ENCODE data around the gene ABHD3. TPM values are rescaled to one million over a fixed set of nuclear protein-coding genes. Genes with fewer than 3 reads are reported as not detected.
"Not testable (repeated sequence)": the region's sequence is repeated elsewhere in the genome, so short reads cannot be mapped to it uniquely, and the experiment has no call there.

Gene ABHD3
- total RNA-seq, 3 donors from 2014 or later, result 82.7 to 160 (median 150) TPM

DNA sequence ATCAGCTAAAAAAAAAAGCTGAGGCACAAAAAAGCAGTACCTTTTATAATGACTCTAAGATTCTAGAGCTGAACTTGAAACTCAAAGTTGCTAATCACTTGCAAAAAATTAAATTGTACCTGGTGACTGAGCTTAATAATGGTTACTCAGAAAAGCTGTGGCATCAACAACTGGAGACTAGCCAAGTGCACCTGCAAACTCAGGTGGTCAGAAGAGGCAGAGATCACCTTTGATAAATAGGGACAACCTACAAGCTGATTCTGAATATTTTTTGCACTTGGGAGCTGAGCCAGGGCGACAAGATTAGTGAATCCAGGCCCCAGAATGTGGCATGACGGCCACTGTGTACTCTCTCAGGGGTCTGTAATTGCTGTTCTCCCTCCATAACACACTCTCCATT is 3.0 kb downstream of the ABHD3 start:
- H3K9me3 ChIP-seq, result no peaks in the 10 kb centered on the region
- DNase-seq (no peak), ATAC-seq (no peak)
- no peak overlapping the region for H3K4me3 ChIP-seq
- peaks cover 16% of the 10 kb centered on the region for H3K4me1 ChIP-seq (ENCODE audit: low read depth)
- TF ChIP-seq, protein P1, sequence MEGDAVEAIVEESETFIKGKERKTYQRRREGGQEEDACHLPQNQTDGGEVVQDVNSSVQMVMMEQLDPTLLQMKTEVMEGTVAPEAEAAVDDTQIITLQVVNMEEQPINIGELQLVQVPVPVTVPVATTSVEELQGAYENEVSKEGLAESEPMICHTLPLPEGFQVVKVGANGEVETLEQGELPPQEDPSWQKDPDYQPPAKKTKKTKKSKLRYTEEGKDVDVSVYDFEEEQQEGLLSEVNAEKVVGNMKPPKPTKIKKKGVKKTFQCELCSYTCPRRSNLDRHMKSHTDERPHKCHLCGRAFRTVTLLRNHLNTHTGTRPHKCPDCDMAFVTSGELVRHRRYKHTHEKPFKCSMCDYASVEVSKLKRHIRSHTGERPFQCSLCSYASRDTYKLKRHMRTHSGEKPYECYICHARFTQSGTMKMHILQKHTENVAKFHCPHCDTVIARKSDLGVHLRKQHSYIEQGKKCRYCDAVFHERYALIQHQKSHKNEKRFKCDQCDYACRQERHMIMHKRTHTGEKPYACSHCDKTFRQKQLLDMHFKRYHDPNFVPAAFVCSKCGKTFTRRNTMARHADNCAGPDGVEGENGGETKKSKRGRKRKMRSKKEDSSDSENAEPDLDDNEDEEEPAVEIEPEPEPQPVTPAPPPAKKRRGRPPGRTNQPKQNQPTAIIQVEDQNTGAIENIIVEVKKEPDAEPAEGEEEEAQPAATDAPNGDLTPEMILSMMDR (IDR thresholded peaks at IDR 0.05), result no peak
- no peaks in the 10 kb centered on the region for H3K36me3 ChIP-seq (ENCODE audit: low read depth)
- intact Hi-C loops (cut with DNase I, micrococcal nuclease), result no loop called here

DNA sequence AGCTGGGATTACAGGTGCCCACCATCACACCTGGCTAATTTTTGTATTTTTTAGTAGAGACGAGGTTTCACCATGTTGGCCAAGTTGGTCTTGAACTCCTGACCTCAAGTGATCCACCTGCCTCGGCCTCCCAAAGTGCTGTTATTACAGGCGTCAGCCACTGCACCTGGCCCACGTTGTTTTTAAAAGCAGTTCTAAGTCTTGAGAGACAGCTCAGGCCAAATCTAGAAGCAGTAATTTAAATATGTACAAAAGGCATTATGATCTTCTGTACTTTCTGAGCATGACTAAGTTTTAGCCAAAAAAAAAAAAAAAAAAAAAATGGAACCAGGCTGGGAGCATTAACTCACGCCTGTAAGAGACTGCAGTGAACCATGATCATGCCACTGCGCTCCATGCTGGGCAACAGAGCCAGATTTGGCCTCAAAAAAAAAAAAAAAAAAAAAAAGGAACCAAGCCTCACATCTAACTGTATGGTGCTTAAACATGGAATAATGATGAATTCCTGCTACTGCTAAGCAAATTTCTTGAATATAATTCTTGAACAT is 4.0 kb downstream of the ABHD3 start:
- intact Hi-C loops (cut with DNase I, micrococcal nuclease), result no loop called here
- DNase-seq (no peak), ATAC-seq (no peak)
- H3K36me3 ChIP-seq (ENCODE audit: low read depth), result no peaks in the 10 kb centered on the region
- H3K4me1 ChIP-seq (ENCODE audit: low read depth), result peaks cover 16% of the 10 kb centered on the region
- TF ChIP-seq, protein P1 (IDR thresholded peaks at IDR 0.05), result no peak
- no peak overlapping the region for H3K4me3 ChIP-seq
- H3K9me3 ChIP-seq, result no peaks in the 10 kb centered on the region

DNA sequence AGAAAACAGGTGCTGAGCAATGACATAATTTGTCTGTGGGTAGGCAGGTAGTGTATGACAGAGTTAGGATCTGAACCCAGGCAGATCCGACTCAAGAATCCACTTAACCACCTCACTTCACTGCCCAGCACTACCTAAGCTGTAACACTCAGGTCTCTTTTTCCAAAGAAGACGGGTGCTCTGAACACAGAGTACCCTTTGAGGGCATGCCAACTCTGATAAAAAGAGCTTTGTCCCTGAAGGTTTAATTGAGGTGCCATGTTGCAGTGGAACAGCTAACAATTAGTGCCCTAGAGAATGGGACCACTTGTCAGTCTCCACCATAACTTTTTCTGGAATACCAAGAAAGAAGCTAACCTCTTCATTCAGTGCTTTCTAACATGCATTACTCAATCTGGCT is 11.3 kb downstream of the ABHD3 start:
- Histone ChIP-seq H3K36me3 (ENCODE audit: low read depth) (no peaks in the 10 kb centered on the region), H3K4me3 (no peak overlapping the region), H3K4me1 (ENCODE audit: low read depth) (peaks cover 4% of the 10 kb centered on the region), H3K9me3 (no peaks in the 10 kb centered on the region)
- TF ChIP-seq, protein P1 (IDR thresholded peaks at IDR 0.05), result no peak
- ATAC-seq (no peak), DNase-seq (no peak)
- intact Hi-C loops (cut with DNase I, micrococcal nuclease), result no loop called here

DNA sequence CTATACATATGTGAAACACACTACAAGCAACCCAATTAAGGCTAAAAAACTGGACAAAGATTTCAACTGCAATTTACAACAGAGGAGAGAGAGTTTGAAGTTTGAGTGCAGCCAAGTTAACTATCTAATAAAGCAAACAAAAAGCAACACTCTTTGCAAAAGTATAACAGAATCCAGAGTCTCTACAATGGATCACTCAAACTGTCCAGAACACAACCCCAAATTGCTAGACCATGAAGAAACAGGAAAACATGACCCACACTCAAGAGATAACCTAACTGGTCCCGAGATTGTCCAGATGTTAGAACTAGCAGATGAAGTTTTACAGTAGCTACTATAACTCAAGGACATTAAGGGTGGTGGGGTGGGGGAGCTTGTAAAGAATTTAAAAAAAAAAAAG is 14.8 kb downstream of the ABHD3 start:
- peaks cover 13% of the 10 kb centered on the region for H3K4me1 ChIP-seq (ENCODE audit: low read depth)
- no peaks in the 10 kb centered on the region for H3K9me3 ChIP-seq
- intact Hi-C loops (cut with DNase I, micrococcal nuclease), result loop anchor here in 1 of 2 donors (10.0 kb wide), 1 partner anchor 45 kb away; no protein-coding TSS in a partner anchor
- TF ChIP-seq, protein P1 (IDR thresholded peaks at IDR 0.05), result no peak
- DNase-seq (no peak), ATAC-seq (no peak)
- no peaks in the 10 kb centered on the region for H3K36me3 ChIP-seq (ENCODE audit: low read depth)
- no peak overlapping the region for H3K4me3 ChIP-seq

DNA sequence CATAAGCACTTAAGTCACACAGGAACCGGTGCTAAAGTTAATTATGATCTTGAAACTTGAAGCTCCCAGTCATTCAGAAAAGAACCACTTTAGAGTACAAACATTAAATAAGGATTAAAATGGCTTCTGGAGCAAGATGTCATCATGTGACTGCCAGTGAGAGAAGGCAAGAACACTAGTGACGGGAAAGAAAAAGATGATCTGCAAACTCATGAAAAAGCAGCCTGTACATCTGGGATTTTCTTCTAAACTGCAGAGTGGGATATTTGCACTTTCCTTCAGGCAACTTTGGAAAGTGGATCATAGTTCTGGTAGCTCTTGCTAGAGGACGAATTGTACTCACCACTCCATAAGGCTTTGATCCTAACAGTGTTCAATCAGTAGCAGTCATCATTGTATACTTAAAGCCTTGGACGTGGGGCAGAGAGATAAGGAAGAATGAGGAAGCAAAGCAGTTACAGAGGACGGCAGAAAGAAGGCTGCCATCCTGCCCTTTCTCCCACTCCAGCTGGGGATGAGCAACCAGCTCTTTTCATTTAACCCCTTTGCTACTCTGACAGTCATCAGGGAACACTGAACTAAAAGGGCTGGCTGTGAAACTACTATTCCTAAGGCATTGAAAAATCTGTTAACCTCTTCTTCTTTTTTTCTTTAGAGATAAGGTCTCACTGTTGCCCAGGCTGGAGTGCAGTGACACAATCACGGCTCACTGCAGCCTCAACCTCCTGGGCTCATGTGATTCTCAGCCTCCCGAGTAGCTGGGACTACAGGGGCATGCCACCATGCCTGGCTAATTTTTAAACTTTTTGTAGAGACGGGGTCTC is 18.1 kb downstream of the ABHD3 start:
- Histone ChIP-seq H3K9me3 (no peaks in the 10 kb centered on the region), H3K4me1 (ENCODE audit: low read depth) (peaks cover 26% of the 10 kb centered on the region), H3K36me3 (ENCODE audit: low read depth) (no peaks in the 10 kb centered on the region), H3K4me3 (no peak overlapping the region)
- DNase-seq (peak in 1 of 3 donors; percentile 53), ATAC-seq (peak; percentile 89)
- intact Hi-C loops (cut with DNase I, micrococcal nuclease), result loop anchor here in 1 of 2 donors (10.0 kb wide), 1 partner anchor 48 kb away; no protein-coding TSS in a partner anchor
- TF ChIP-seq, protein P1 (IDR thresholded peaks at IDR 0.05), result no peak

DNA sequence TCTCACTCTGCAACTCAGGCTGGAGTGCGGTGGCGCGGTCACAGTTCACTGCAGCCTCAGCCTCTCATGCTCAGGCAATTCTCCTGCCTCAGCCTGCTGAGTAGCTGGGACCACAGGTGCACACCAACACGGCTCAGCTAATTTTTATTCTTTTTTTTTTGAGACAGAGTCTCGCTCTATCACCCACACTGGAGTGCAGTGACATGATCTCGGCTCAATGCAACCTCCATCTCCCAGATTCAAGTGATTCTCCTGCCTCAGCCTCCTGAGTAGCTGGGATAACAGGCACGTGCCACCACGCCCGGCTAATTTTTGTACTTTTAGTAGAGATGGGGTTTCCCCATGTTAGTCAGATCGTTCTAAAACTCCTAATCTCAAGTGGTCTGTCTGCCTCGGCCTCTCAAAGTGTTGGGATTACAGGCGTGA is 19.0 kb downstream of the ABHD3 start:
- H3K4me1 ChIP-seq (ENCODE audit: low read depth), result peaks cover 29% of the 10 kb centered on the region
- H3K4me3 ChIP-seq; ATAC-seq; DNase-seq; H3K9me3 ChIP-seq; H3K36me3 ChIP-seq (ENCODE audit: low read depth): not testable (repeated sequence)
- intact Hi-C loops (cut with DNase I, micrococcal nuclease), result loop anchor here in 1 of 2 donors (10.0 kb wide), 1 partner anchor 49 kb away; no protein-coding TSS in a partner anchor

Measured in mucosa of descending colon (tissue), 3 donors.